Measurements from ENCODE around the gene BCAS4. TPM values are rescaled to one million over a fixed set of nuclear protein-coding genes. Genes with fewer than 3 reads are reported as not detected.

BCAS4 gene
- total RNA-seq, 2 donors from 2014 or later, result 2.9 to 11.4 TPM

DNA sequence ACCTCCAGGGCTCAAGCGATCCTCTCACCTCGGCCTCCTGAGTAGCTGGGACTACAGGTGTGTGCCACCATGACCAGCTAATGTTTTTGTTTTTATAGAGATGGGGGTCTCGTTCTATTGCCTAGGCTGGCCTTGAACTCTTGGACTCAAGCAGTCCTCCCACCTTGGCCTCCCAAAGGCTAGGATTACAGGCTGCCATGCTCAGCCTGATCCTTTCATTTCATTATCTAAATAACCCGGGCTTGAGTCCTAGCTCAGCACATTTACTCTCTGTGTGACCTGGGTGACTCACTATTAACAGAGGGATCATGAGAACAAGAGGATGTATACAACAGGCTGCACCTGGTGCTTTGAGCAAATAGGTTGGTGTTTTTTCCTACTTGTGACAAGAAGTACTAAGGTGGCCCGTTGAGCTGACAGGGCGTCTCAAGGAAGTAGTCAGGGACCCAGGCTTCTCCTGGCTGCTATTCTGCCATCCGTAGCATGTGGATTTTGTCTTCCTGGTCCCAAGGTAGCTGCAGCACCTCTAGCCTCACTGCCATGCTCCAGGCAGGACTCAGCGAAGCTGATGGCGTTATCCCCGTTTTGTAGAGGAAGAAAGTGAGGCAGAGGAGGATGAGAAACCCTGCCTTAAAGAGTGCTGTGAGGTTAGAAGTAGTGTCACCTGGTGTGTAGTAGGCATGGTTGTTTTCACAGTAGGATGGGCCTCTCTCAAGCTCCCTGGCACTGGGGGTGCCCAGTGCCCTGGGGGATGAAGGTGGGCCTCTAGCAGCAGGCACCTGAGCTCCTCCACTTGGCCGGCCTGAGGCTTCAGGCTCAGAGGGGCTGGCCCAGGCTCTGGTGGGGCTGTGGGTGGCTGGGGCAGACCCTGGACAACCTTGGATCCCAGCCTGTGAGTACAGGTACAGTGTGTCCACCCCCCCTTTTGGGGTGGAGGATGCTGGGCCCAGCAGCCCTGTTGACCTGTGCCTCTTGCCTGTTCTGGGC, 73.9 kb downstream of the BCAS4 start:
- intact Hi-C loops (cut with DNase I), result no loop called here
- no peaks in the 10 kb centered on the region for H3K27me3 ChIP-seq (replicated peaks; ENCODE audit: insufficient read depth)
- DNase-seq (ENCODE audit: low spot score), result no peak
- H3K9me3 ChIP-seq, result no peaks in the 10 kb centered on the region
- no peak overlapping the region for H3K4me3 ChIP-seq
- H3K27ac ChIP-seq, result no peak overlapping the region
- TF ChIP-seq, protein P1, sequence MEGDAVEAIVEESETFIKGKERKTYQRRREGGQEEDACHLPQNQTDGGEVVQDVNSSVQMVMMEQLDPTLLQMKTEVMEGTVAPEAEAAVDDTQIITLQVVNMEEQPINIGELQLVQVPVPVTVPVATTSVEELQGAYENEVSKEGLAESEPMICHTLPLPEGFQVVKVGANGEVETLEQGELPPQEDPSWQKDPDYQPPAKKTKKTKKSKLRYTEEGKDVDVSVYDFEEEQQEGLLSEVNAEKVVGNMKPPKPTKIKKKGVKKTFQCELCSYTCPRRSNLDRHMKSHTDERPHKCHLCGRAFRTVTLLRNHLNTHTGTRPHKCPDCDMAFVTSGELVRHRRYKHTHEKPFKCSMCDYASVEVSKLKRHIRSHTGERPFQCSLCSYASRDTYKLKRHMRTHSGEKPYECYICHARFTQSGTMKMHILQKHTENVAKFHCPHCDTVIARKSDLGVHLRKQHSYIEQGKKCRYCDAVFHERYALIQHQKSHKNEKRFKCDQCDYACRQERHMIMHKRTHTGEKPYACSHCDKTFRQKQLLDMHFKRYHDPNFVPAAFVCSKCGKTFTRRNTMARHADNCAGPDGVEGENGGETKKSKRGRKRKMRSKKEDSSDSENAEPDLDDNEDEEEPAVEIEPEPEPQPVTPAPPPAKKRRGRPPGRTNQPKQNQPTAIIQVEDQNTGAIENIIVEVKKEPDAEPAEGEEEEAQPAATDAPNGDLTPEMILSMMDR (IDR thresholded peaks at IDR 0.05), result no peak
- TF ChIP-seq POLR2AphosphoS5 (IDR thresholded peaks at IDR 0.05), result no peak
- TF ChIP-seq POLR2A (IDR thresholded peaks at IDR 0.05), result no peak
- H3K36me3 ChIP-seq, result no peaks in the 10 kb centered on the region
- 89% methylated on average over 11 of the region's 11 CpGs for WGBS
- no peaks in the 10 kb centered on the region for H3K4me1 ChIP-seq (replicated peaks)

DNA sequence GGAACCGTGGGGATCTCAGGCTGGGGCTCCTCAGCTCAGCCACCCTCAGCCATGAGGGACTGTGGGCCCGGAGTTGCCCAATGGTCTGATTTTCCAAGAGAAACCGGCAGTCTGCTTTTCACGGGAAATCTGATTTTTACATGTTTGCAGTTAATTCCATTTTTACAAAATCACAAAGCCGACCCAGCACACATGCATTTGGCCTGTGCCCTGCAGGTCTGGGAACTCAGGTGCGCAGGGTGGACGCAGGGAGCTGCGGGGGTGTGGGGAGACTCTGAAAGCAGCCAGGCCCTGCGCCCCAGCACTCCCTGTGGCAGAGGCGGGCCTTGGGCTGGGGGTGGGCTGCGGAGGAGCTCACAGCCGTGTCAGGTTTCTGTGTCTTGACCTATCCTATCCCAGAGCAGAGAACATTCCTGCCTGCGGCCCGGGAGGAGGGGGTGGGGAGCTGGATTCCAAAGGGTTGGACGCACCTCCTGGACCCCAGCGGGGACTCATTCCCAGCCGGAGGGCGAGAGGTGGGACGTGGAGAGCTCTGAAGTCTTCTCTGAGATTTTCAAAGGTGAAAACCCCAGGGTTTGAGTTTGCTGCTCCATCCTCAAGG, 75.8 kb downstream of the BCAS4 start:
- no peaks in the 10 kb centered on the region for H3K27me3 ChIP-seq (replicated peaks; ENCODE audit: insufficient read depth)
- H3K36me3 ChIP-seq, result no peaks in the 10 kb centered on the region
- H3K27ac ChIP-seq, result no peak overlapping the region
- H3K9me3 ChIP-seq, result no peaks in the 10 kb centered on the region
- no peaks in the 10 kb centered on the region for H3K4me1 ChIP-seq (replicated peaks)
- no peak for DNase-seq (ENCODE audit: low spot score)
- no peak overlapping the region for H3K4me3 ChIP-seq
- TF ChIP-seq POLR2A (IDR thresholded peaks at IDR 0.05), result no peak
- whole genome bisulfite sequencing, result 53% methylated on average over 19 of the region's 19 CpGs
- intact Hi-C loops (cut with DNase I), result no loop called here

DNA sequence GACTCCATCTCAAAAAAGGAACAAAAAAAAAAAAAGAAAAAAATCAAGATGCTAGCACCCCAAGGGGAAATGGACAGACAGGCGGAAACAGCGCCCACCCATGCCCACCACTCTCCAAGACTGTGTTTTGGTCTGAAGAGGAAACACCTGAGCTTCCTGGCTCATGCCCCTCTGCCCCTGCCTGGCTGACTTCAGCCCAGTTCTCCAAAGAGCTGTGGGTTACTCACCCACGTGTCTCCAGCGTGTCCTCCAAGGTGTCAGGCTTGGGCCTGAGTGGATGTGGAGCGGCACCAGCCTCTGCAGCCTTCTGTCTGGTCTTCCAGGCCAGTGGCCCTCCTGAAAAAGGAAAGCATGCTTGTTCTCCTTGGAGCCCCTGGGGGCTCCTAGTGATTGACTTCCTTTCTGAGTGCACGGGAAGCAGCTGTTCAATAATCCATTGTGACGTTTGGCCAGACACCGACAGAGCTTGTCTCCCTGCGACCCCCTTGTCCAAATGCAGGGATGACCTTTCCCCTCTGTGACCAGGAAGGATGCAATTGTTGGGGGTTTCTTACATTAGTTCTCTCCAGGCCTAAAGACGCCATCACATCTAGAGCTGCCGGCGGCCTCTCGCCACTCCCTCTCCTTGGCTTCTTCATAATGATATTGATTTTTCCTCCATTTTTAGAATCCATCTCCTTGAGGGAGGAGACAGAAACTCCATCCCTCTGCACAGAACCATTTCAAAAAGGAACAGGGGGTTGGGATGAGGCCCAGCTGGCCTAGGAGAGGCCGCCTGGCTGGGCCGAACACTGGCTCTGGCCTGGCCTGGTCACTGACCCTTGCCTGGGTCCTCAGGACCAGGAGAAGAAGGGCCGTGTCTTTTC, 77.9 kb downstream of the BCAS4 start:
- WGBS, result 91% methylated on average over 16 of the region's 16 CpGs

DNA sequence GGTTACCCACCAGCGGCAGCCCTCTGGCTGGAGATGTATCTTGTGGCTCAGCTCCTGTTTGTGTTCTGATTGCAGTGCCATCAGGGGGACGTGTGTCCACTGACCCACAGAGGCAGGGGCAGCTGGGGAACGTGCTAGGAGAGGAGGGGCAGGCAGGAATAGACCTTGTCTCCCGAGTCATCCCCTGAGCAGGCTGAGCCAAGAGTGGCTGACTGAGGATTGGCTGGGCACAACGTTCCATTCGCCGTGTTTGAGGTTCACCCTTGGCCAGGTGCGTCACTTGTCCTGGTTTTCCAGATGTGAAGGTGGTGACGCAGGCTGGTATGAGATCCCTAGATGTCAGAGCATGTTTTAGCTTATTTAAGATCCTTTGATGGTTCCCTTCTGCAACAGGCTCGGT, 78.7 kb downstream of the BCAS4 start:
- H3K36me3 ChIP-seq, result no peaks in the 10 kb centered on the region
- H3K4me1 ChIP-seq (replicated peaks), result no peaks in the 10 kb centered on the region
- no peaks in the 10 kb centered on the region for H3K27me3 ChIP-seq (replicated peaks; ENCODE audit: insufficient read depth)
- no peak for TF ChIP-seq POLR2A (IDR thresholded peaks at IDR 0.05)
- TF ChIP-seq POLR2AphosphoS5 (IDR thresholded peaks at IDR 0.05), result no peak
- TF ChIP-seq, protein P1 (IDR thresholded peaks at IDR 0.05), result no peak
- no peak for DNase-seq (ENCODE audit: low spot score)
- intact Hi-C loops (cut with DNase I), result no loop called here
- WGBS, result 92% methylated on average over 10 of the region's 10 CpGs
- H3K9me3 ChIP-seq, result no peaks in the 10 kb centered on the region
- H3K4me3 ChIP-seq, result no peak overlapping the region
- H3K27ac ChIP-seq, result no peak overlapping the region

More for the DNA sequence above, 77.9 kb downstream of the BCAS4 start:
- H3K4me1 ChIP-seq (replicated peaks), result no peaks in the 10 kb centered on the region
- no peak for DNase-seq (ENCODE audit: low spot score)
- no peak overlapping the region for H3K27ac ChIP-seq
- H3K9me3 ChIP-seq, result no peaks in the 10 kb centered on the region
- no peak overlapping the region for H3K4me3 ChIP-seq
- H3K27me3 ChIP-seq (replicated peaks; ENCODE audit: insufficient read depth), result no peaks in the 10 kb centered on the region
- H3K36me3 ChIP-seq, result no peaks in the 10 kb centered on the region
- TF ChIP-seq POLR2A (IDR thresholded peaks at IDR 0.05), result no peak
- TF ChIP-seq, protein P1 (IDR thresholded peaks at IDR 0.05), result no peak
- TF ChIP-seq POLR2AphosphoS5 (IDR thresholded peaks at IDR 0.05), result no peak
- intact Hi-C loops (cut with DNase I), result no loop called here

All from prostate gland (tissue), 2 donors.